CD4-positive, alpha-beta T cell treated with Interleukin-15 for 1 hour (primary cell): ENCODE measurements around the gene CELF2.

Experiments
- DNase-seq: peaks from one replicate; pipeline ENCODE4 v3.0.0-alpha.2; 2020

Gene CELF2

DNA sequence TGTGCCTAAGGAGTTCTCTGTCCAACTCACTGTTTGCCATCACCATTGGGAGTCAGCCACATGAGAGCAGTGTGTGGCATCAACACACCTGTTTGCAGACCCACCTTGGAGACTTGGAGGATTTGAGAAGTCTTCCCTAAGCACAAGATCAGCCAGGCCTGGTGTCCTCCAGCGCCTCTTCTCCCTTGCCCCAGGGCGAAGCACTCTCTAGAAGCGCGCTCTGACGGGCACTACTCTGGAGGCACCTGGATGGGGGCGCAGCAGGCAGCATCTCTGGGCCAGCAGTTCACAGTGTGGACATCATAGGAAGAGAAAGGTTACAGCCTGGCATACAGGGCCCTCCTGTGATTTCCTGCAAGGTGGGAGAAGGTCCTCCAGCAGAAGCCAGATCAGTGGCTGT, 289.3 kb downstream of the CELF2 start:
- no peak for DNase-seq

DNA sequence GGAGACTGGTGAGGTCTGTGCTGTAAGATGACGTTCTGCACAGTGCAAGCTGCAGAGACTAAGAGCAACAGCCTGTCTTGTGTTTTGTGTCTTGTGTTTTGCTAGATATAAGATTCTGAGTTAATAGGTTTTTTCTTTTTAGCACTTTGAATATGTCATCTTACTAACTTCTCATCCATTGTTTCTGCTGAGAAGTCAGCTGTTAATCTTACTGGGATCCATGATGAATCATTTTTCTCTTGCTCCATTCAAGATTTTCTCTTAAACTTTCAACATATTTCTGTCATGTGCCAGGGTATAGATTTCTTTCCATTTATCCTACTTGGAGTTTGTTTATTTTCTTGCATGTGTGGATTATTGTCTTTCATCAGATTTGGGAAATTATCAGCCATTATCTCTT, 290.3 kb downstream of the CELF2 start:
- DNase-seq, result no peak

DNA sequence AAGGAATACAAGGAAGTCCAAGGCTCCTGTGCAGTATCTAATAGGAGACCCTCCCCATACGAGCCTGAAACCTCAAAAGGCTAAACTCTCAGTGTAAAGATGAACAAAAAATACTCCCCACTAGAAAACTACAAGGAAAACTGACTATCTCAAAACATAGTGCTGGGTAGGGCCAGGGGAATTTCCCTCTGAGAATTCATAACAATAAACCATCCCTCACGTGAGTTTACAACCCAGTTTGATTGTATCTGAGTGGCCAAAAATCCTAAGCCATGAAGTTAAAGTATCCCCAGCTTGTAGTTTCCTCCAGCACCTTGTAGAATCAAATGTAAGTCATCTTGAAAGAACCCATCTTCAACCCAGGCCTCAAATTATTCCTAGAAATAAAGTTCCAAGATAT, 293.4 kb downstream of the CELF2 start:
- DNase-seq, result no peak

DNA sequence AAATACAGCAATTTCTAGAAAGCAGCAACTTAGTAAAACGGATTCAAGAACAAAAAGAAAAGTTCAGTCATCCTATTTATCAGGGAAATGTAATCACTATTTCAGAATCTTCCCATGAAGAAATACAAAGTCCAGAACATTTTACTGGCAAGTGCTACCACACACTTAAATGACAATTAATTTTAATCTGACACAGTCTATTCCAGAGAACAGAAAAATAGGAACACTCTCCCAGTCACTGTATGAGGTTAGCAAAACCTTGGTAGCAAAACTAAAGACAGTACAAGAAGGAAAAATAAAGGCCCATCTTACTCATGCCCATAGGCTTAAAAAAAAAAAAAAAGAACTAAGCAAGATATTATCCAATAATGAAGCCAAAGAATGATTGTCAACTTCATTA, 295.8 kb downstream of the CELF2 start:
- no peak for DNase-seq

DNA sequence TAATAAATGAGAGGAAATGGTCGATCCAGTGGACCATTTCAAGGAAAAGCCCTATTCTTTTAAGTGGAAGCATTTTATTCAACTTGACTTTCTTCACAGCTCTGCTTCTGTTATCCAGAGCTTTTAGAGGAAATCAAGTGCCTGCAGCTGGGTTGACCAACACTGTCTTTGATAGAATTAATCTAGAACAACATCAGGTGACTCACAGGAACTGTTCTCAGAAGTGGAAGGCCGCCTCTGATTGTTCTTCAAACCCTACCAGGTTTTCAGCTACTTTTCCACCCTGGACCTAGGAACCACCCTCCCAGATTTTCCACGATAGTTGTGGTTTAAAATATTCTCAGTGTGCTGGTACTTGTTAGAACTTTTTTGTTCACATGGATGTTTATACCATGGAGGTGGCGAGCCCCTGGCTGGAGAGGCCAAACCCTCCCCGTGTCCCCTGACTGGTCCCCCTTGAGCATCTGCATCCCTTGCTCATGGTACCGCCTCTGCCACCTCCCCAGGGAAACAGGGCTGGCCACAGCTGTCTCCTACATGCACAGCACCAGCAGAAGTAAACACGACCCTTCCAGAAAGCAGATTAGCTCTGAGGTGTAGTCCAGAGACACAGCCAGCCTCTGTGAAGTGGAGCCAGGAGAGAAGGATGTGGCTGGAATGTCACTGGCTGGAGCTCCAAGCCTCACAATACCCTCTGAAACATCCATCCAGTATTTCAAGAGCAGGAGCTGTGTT, 300.4 kb downstream of the CELF2 start:
- no peak for DNase-seq

DNA sequence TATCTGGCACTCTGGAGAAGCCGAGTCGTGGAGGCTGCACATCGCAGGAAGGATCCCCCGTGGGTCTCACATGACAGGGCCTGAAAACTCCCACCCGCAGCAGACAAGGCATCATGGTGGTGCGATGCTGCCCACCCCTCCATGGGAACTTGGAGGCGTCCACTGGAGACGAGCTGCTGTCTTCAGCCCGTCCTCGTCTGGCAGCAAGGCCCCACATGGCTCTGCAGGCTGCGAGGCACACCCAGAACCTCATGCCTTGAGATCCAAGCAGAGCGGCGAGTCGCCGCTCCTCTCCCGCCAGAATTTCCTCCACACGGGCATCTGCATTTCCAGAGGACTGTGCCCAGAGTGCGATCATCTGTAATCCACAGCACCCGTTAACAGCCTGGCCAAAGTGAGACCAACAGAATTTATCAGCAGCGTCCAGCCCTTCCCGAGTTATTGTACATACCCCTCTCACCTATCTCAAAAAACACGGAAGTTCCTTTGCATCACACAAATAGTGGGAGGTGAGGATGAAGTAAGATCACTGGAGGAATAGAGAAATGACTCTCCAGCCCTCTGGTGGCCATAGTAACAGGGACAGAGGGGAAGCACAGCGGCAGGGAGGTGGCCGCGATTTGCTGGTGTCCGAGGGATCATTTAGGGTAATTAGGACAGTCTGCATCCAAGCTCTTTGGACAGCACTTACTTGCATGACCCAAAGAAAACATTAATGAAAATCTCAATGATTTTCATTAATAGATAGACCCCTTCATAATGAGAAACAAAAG, 301.3 kb downstream of the CELF2 start:
- DNase-seq, result no peak

DNA sequence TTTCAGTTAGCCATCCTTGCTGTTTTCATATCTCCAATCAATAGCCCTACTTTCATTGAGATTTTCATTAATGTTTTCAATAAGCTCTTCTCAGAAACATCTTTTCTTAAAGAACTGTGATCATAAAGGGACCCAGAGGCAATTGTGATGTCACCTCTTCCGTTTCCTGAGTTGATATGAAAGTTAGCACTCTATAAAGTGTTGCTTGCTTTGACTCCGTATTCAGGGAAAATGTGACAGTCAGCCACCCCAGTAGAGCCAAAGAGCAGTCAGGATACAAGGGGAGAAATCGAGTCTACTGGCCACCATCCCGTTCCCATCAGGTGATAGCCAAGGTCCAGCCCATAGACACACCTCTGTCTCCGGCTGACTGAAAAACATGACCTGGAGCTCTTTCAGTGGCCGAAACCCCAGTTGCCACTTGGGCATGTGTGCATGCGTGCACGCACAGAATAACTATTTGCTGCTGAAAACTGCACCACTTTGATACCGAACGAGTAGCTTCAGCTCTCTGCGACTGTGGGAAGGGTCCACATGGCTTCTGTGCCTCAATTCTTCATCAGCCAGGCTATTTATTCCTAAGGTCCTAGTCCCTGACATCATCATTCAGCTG, 302.4 kb downstream of the CELF2 start:
- no peak for DNase-seq

DNA sequence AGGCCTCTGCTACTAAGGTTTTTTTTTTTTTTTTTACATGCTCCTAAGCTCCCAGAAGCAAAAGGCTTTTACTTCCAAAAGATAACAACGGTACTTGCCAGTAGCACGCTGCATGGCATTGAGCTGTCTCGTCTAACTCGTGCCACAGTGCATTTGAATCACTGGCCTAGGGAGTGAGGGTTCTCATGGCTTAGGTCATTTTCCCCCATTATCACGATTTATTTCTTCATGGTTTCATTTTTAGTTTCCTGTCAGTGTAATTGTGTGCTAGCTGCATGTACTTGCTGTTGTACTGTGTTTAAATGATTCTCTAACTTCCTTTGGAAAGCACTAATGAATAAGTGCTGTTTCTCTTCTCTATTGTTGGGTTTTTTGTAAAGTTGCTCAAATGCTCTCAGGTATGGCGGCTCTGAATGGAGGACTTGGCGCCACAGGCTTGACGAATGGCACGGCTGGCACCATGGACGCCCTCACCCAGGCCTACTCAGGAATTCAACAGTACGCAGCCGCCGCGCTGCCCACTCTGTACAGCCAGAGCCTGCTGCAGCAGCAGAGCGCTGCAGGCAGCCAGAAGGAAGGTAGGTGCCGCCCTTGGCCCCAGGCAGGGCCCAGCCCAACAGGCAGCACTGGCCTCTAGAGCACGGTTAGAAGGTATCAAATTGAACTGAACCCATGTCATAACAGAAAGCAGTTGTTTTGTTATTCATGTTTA, 303.3 kb downstream of the CELF2 start:
- no peak for DNase-seq

DNA sequence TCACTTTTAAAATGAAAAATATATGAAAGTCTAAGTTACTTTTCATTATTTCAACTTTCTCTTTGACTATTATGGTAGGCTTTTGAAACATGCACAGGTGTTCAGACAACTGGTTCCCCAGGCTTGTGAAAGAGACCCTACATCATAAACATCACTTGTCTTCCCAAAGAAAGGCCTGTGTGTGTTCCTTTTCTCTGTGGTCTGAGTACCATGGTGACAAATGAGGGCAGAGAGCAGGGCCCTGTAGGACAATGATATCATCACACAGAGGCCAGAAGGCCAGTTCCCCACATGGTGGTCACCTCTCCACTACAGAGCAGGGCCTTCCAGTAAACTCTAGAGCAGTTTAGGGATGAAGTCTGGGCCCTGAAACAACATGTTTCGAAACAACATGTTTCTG, 305.0 kb downstream of the CELF2 start:
- no peak for DNase-seq

DNA sequence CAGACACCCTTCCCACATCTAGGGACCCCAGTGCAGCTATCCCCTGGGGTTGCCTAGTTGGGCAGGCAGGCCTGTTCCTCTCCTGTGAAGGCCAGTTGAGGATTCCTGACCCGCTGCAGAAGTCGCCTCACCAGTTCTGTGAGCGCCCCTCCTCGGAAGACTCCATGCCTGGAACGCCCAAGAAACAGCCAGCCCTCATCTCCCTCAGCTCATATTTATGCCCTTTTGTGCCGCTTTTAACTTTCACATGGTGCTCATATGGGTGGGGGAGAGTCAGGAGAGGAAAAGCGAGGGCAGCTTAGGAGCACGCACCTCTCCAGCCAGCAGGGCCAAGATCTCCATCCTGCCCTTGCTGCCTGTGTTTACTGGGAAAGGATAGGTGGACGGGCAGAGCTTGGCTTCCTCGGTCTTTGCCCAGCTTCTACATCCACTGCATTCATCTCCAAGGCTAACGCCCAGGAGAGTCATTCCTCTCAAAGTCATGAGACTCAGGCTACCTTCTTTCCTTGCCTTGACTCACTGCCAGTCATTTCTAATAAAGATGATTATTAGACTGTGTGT, 307.2 kb downstream of the CELF2 start:
- no peak for DNase-seq

DNA sequence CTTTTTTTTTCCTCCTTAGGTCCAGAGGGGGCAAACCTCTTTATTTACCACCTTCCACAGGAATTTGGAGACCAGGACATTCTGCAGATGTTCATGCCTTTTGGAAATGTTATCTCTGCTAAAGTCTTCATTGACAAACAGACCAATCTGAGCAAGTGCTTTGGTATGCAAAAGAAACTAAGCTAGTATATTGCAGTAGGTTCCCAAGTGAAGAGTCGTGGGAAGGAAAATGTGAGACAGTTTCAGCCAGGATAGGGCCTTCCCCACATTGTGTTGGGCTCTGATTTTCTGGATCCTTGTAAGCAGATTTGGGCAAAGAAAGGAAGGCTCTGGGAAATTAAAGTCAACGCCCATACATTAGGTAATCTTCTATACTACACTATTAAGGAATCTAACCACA, 308.1 kb downstream of the CELF2 start:
- DNase-seq, result no peak

DNA sequence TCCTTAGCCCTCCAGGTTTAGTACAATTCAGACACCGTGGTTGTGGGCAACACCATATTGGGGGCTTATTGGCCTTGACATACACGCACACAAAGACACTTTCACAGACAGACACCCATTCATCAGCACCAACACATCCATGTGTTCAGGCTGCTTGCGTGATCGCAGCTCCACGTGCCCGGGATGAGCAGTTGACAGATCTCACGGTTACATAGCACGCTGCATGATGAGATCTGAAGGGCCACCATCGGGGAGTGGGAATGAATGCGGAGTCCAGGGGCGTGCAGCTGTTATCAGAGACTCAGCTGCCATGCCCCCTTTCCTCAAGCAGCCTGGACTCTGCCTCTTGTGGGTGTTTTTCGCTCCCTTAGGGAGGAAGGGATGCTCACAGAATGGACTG, 308.6 kb downstream of the CELF2 start:
- no peak for DNase-seq

DNA sequence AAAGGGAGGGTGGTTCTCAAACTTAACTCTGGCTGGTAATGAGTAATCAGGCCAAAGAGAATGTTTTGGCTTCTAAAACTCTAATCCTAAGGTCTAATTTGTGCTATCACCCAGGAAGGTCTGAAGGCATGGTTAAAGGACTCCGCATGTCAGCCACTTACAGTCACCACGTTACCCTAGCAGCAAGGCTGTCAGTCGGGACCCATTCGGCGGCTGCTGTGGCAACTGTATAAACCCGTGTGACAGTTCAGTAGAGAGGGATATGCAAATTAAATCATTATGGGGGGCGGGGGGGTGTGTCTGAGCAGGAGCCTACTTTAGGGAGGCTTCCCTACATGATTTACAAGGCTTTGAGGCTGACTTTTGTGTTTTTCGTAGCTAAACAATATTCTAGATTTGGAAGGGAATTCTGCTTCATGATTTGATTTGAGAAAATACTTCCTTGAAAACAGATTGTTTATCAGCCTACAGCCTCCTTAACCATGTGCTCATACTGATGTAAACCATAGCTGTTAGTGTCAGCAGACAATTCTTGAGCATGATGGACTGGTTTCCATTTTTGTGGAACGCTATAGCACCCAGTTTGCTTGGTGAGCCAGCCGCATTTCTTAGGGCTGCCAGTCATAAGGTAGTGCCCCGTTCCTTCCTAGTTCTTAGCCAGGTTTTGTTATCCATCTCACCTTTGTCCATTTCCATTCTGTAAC, 309.4 kb downstream of the CELF2 start:
- no peak for DNase-seq

DNA sequence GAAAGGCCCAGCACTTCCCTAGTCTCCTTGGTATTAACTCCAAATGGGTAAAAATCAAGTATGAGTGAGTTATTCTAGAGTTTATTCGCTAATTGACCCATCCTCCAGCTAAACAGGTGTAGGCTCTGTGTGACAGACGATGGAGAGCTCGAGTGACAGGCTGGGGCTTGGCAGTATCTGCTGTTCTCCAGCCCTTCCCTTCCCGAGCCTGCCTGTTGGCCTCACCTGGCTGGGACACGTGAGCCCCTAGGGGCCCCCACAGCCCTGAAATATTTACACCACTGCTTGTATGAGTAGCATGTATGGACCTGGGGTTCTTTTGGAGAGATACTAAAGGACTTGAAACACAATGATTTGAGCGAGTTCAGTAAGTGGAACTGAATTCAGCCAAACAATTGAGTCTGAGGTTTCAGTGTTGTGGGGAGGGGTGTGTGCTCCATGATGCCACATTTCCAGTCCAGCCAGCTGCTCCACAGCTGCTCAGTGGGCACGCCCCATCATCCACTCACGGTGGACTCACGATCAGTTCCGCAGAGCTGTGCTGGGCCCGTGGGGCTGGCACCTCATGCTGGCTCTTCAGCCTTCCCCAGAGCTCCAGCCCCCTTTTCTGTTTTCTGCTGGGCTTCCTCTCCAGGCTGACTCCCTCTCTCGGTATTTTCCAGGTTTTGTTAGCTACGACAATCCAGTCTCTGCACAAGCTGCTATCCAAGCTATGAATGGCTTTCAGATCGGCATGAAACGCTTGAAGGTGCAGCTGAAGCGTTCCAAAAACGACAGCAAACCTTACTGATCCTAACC, 310.8 kb downstream of the CELF2 start:
- DNase-seq, result no peak

DNA sequence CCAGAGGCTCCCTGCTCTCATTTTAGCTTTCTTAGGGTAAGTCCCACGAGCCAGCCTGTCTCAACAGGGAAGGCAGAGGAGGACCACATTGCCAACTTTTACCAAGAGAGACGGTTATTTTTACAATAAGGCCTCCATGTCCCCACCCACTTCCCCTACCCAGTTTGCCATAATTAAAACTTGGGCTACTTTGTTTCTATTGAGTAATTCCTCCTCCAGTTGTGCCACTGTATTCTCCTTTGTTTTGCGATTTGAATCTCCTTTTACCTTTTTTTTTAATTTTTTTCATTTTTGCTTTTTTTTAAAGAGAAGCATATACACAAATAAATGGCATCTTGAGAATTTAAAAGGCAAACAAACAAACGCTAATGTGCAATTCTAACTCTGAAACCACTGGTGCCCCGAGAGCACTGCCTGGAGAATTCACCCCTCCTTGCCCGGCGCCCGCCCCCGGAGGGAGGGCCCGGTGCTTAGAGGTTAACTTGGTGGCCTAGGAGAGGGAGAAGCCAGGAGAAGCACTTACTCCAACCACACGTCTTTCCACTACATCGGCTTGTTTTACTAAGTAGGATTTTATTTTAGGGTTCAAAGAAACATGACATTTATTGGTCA, 311.5 kb downstream of the CELF2 start:
- DNase-seq, result no peak

DNA sequence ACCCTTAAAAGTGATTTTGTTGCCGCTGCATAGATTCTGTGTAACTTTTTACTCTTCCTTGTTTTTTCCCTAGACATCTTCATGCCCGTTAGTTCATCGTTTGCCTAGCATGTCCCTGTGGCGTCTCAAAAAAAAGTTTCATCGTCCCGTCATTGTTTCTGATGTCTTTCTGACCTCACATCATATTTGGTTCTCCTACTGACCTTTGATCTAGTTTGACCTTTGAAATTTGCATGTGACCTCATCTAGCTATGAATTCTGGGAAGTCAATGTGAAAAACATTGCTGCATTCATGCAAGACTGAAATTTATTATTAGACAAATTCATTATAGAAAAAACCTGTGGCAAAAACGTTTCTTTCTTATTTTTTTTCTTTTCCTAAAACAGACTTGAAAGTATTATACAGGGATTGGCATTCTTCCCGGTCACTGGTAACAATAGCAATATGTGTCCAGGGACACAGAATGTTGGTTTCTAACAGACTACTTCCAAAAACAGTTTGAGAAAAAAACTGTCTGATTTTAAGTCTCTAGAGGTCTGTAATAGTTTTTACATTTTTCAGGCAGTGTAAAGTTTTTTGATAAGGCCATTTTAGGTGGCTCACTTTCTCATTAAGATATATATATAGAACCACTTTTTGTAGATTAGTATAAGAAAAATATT, 312.8 kb downstream of the CELF2 start:
- DNase-seq, result no peak

DNA sequence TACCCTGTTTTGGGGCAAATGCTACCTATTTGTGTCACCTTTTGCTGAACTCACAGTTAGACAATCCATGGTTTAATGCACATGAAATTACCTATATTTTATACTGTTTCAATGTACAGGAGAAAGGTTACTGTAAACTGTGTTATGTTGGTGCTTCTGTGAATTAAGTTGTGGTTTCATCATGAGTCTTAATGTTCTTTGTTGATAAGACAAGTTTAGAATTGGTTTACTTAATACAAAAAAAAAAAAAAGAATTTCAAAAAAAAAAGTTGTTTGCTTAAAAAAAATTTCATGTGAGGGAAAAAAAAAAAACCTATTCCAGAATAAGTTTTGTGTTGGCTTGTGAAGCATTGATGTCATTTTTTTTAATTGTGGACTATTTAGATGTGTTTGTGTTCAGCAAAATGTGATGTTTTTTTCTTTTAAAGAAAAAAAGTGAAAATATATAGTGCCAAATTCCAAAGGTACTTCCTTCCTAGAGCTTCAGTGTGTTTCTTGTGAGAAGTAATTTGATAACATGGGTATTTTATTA, 313.4 kb downstream of the CELF2 start:
- DNase-seq, result no peak

DNA sequence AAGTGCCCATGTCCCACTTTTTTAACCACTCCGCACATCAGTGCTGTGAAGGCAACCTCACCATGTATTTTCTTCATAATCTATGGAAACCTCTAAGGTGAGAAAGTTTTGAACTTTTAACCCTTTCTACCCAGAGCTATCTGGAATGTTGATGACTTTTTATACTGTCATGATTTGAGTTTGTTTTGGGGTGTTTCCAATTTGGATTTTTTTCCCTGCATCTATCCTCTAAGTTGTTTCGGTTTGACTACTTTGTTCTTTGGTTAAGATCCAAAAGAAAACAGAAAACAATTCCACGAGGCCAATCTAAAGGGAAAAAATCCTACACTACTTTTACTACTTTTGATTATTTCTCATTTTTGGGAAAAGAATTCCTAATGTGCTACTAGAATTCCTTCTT, 314.1 kb downstream of the CELF2 start:
- DNase-seq, result no peak

DNA sequence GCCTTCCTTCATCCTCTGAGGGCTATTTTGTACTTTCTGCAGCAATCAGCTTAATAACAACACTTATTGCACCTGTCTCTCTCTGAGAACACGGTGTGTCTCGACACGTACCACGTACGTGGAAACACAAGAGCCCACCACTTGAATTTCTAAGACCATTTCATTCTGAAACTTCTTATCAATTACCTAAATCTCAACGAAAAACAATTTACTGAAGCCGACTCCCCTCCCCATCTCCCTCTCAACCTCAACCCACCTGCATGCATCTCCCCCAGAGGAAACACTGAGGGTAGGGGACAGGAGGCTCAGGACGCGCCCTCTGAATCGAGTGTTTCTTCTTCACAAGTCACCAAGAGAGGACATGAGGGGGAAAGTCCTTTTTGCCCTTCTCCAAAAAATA, 315.2 kb downstream of the CELF2 start:
- no peak for DNase-seq

DNA sequence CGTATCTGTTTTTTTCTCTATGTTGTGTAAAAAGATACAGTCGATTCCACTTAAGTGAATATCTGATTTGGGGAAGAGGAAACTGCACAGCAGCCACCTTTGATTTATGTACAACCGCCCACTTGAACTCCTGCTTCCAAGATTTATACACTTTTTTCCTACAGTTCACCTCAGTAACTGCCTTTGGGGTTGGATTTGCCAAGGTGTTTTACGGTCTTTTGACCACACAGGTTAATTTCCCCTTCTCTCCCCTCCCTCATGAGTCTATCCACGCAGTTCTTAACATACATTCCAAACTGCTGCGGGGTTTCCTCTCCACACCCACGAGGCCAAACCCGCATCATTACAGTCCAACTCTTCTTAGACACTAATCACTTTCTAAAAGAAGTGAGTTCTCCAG, 316.8 kb downstream of the CELF2 start:
- no peak for DNase-seq
